H1 (cell line): ENCODE data around the gene ARF3. TPM values are rescaled to one million over a fixed set of nuclear protein-coding genes. Genes with fewer than 3 reads are reported as not detected.

ENCODE experiments used
- CTCF ChIA-PET: fragments of 300-600 bp; sonication (Branson Sonifier 250); formaldehyde crosslinking; loops from one replicate; lab custom pipeline; 2021; ENCODE audit not compliant: partially characterized antibody; lab: Charles Lee
- POLR2A ChIA-PET: fragments of 300-600 bp; sonication (Branson Sonifier 250); formaldehyde crosslinking; loops from one replicate; lab custom pipeline; 2021; ENCODE audit warnings: inconsistent platforms; ENCODE audit not compliant: partially characterized antibody; lab: Charles Lee
- DNase-seq, 2 experiments: peaks; one replicate each; pipeline versions ENCODE4 v3.0.0 to v3.0.0-alpha.2; 2010 to 2022; ENCODE audit warnings: low spot score in 2 of 2, low read depth in 1 of 2, mixed read lengths in 1 of 2
- FAIRE-seq: peaks from 2 replicates; lab custom pipeline; 2011; peaks lifted over from hg19 to GRCh38; lab: Jason Lieb, UNC
- H2AFZ ChIP-seq: 2 replicates; pipeline ENCODE4 v1.8.1; 2012; ENCODE audit warnings: low read length, inconsistent platforms
- H2AK5ac ChIP-seq: 2 replicates; pipeline ENCODE4 v1.6.1; 2013; ENCODE audit warnings: low read depth, low read length
- H2BK120ac ChIP-seq: replicated peaks from 2 replicates; pipeline ENCODE3; 2013; ENCODE audit warnings: low read depth, low read length, inconsistent platforms
- H2BK12ac ChIP-seq: 2 replicates; pipeline ENCODE4 v1.6.1; 2013; ENCODE audit warnings: low read depth, low read length
- H2BK15ac ChIP-seq: 2 replicates; pipeline ENCODE4 v1.6.1; 2013; ENCODE audit warnings: low read length
- H2BK20ac ChIP-seq: 2 replicates; pipeline ENCODE4 v1.6.1; 2013; ENCODE audit warnings: low read length
- H2BK5ac ChIP-seq: 2 replicates; pipeline ENCODE4 v1.6.1; 2013; ENCODE audit warnings: low read depth, low read length
- H3K14ac ChIP-seq: 2 replicates; pipeline ENCODE4 v1.6.1; 2013; ENCODE audit warnings: inconsistent platforms; ENCODE audit not compliant: insufficient read length
- H3K18ac ChIP-seq: 2 replicates; pipeline ENCODE4 v1.6.1; 2013; ENCODE audit warnings: low read length; ENCODE audit errors: extremely low read depth
- H3K23ac ChIP-seq: 2 replicates; pipeline ENCODE4 v1.6.1; 2013; ENCODE audit warnings: inconsistent platforms; ENCODE audit not compliant: insufficient read length
- H3K23me2 ChIP-seq: 2 replicates; pipeline ENCODE4 v1.6.1; 2013; ENCODE audit warnings: low read depth, low read length
- H3K27ac ChIP-seq: 2 replicates; pipeline ENCODE4 v1.6.1; 2011; ENCODE audit warnings: low read depth, low read length, inconsistent platforms
- H3K27me3 ChIP-seq, 4 experiments: replicated peaks in 1 of 4; 1 replicate in 1 of 4; 2 replicates in 3 of 4; pipeline versions ENCODE4 v1.6.1 to v1.8.1; 2011 to 2013; ENCODE audit warnings: low read length in 3 of 4, mild to moderate bottlenecking in 3 of 4, inconsistent platforms in 2 of 4, mixed read lengths in 2 of 4, moderate library complexity in 1 of 4; ENCODE audit not compliant: control insufficient read depth in 3 of 4, insufficient read depth in 3 of 4; ENCODE audit errors: extremely low read depth in 1 of 4
- H3K36me3 ChIP-seq, 4 experiments: 2 replicates each; pipeline versions ENCODE4 v1.6.1 to v1.8.1; 2011 to 2013; ENCODE audit warnings: mild to moderate bottlenecking in 4 of 4, low read length in 3 of 4, moderate library complexity in 2 of 4, control low read depth in 1 of 4, inconsistent platforms in 1 of 4; ENCODE audit not compliant: insufficient read depth in 4 of 4, control insufficient read depth in 2 of 4
- H3K4ac ChIP-seq: replicated peaks from 2 replicates; pipeline ENCODE3; 2013; ENCODE audit warnings: low read length, low read depth, mixed read lengths, inconsistent platforms; ENCODE audit not compliant: insufficient read length
- H3K4me1 ChIP-seq, 4 experiments: replicated peaks in 1 of 4; 1 replicate in 1 of 4; 2 replicates in 3 of 4; pipeline versions ENCODE4 v1.6.1 to v1.8.1; 2011 to 2013; ENCODE audit warnings: low read length in 3 of 4, inconsistent platforms in 2 of 4, mixed read lengths in 1 of 4; ENCODE audit not compliant: insufficient read depth in 4 of 4, control insufficient read depth in 3 of 4
- H3K4me2 ChIP-seq, 2 experiments: 2 replicates each; pipeline versions ENCODE4 v1.6.1 to v1.8.1; 2011 to 2013; ENCODE audit warnings: low read depth in 2 of 2, low read length in 2 of 2, control low read depth in 1 of 2, inconsistent platforms in 1 of 2, mild to moderate bottlenecking in 1 of 2; ENCODE audit not compliant: insufficient read depth in 1 of 2
- H3K4me3 ChIP-seq, 4 experiments: fragments of 200-600, 300-600 bp in 1 of 4; sonication (generic), shearing (Covaris generic), sonication (Bioruptor Twin) in 1 of 4; 2 replicates each; pipeline versions ENCODE4 v1.5.1 to v1.8.1; 2011 to 2016; ENCODE audit warnings: low read length in 4 of 4, low read depth in 3 of 4, control low read depth in 2 of 4, inconsistent platforms in 2 of 4, mild to moderate bottlenecking in 2 of 4, mixed read lengths in 1 of 4, moderate library complexity in 1 of 4; ENCODE audit not compliant: insufficient read depth in 2 of 4; ENCODE audit errors: extremely low read depth in 1 of 4
- H3K56ac ChIP-seq: replicated peaks from 2 replicates; pipeline ENCODE3; 2013; ENCODE audit warnings: low read depth, mild to moderate bottlenecking, mixed read lengths, low read length, inconsistent platforms; ENCODE audit not compliant: insufficient read length
- H3K79me1 ChIP-seq: 2 replicates; pipeline ENCODE4 v1.6.1; 2013; ENCODE audit warnings: low read depth, low read length, control low read depth
- H3K79me2 ChIP-seq, 2 experiments: 2 replicates each; pipeline versions ENCODE4 v1.6.1 to v1.8.1; 2012 to 2013; ENCODE audit warnings: low read length in 2 of 2, mild to moderate bottlenecking in 2 of 2, inconsistent platforms in 1 of 2; ENCODE audit not compliant: insufficient read depth in 2 of 2, control insufficient read depth in 1 of 2
- H3K9ac ChIP-seq, 4 experiments: replicated peaks in 1 of 4; 1 replicate in 1 of 4; 2 replicates in 3 of 4; pipeline versions ENCODE4 v1.6.1 to v1.8.1; 2011 to 2013; ENCODE audit warnings: low read depth in 3 of 4, low read length in 3 of 4, control low read depth in 2 of 4, mild to moderate bottlenecking in 2 of 4, moderate library complexity in 2 of 4, inconsistent platforms in 1 of 4; ENCODE audit errors: extremely low read depth in 1 of 4
- H3K9me3 ChIP-seq, 2 experiments: 2 replicates each; pipeline versions ENCODE4 v1.6.1 to v1.8.1; 2012 to 2013; ENCODE audit warnings: mild to moderate bottlenecking in 2 of 2, moderate library complexity in 2 of 2, control low read depth in 1 of 2, inconsistent platforms in 1 of 2, low read depth in 1 of 2, low read length in 1 of 2, mixed read lengths in 1 of 2; ENCODE audit not compliant: insufficient read depth in 2 of 2
- H4K20me1 ChIP-seq, 2 experiments: replicated peaks in 1 of 2; 2 replicates each; pipeline versions ENCODE3 to v1.8.1; 2011 to 2013; ENCODE audit warnings: inconsistent platforms in 2 of 2, low read length in 2 of 2, mild to moderate bottlenecking in 1 of 2; ENCODE audit not compliant: insufficient read depth in 2 of 2, control insufficient read depth in 1 of 2
- H4K5ac ChIP-seq: 2 replicates; pipeline ENCODE4 v1.6.1; 2013; ENCODE audit warnings: low read length, low read depth, mixed read lengths, inconsistent platforms; ENCODE audit not compliant: insufficient read length
- H4K8ac ChIP-seq: 2 replicates; pipeline ENCODE4 v1.8.0; 2013; ENCODE audit warnings: mild to moderate bottlenecking, moderate library complexity, low read length, inconsistent platforms; ENCODE audit not compliant: insufficient read depth; ENCODE audit errors: extremely low read depth
- H4K91ac ChIP-seq: replicated peaks from 2 replicates; pipeline ENCODE3; 2013; ENCODE audit warnings: low read length, mixed read lengths, inconsistent platforms; ENCODE audit not compliant: insufficient read length
- MAX ChIP-seq: IDR thresholded peaks from 2 replicates; pipeline ENCODE4 v1.6.1; 2012; ENCODE audit warnings: inconsistent platforms
- WGBS, 2 experiments: shearing (Covaris generic) in 1 of 2; methylation state at CpG; one replicate each; pipeline versions ENCODE4 v1.1.6 to v1.1.7; 2013 to 2015; ENCODE audit warnings: low lambda C conversion rate in 2 of 2, mixed read lengths in 2 of 2, inconsistent platforms in 1 of 2, low coverage in 1 of 2, missing lambda C conversion rate in 1 of 2; ENCODE audit not compliant: insufficient replicate concordance in 2 of 2, insufficient coverage in 1 of 2, insufficient read length in 1 of 2; ENCODE audit errors: extremely low coverage in 1 of 2, missing lambda C conversion rate in 1 of 2; 5-methylcytosine and 5-hydroxymethylcytosine counted together
- polyA plus RNA-seq, 7 experiments: library from polyadenylated mRNA; depleted of rRNA in 3 of 7; stranded (reverse) in 5 of 7; unstranded in 2 of 7; fragments of >200 nt in 5 of 7; fragments of 200-250 nt in 2 of 7; gene quantifications; 1 replicate in 5 of 7; 2 replicates in 1 of 7; 4 replicates in 1 of 7; pipeline versions ENCODE4 v1.2.1 to v1.2.3, GENCODE V29; 2011 to 2013; ENCODE audit warnings: missing spikeins in 2 of 7, mixed read lengths in 2 of 7
- total RNA-seq: library from RNA; stranded (reverse); fragmentation: NEBNext Ultra II Directional; extraction: Animal tissue kit (Norgen Biotek cat#: 25700); gene quantifications from 2 replicates; pipeline ENCODE4 v1.2.1, GENCODE V29; 2021

The ARF3 gene
- total and polyA plus RNA-seq, 2 of the 8 experiments (the other 6 are each of a cell fraction or from before 2014, with no cell fraction given): 231 to 250 TPM

GRCh38 chr12:48954841-48955501, 2.3 kb downstream of the ARF3 start:
- Histone ChIP-seq H3K9ac (no peak overlapping the region), H2AK5ac (no peak overlapping the region), H4K5ac (no peak overlapping the region), H3K23me2 (peaks cover 9% of the 10 kb centered on the region; the same call in 1 of the 2 replicates)
- no peak for TF ChIP-seq MAX
- TF ChIP-seq, all 59 proteins: peak for 0
- H3K9me3 ChIP-seq: no peaks in the 10 kb centered on the region
- H3K4me2 ChIP-seq: peak overlapping the region; percentile 97 to 99; a peak in 3 of 4 replicates
- no peak overlapping the region for H2BK120ac ChIP-seq
- H3K4ac ChIP-seq: no peak overlapping the region
- H3K18ac ChIP-seq: no peak overlapping the region
- WGBS, 2 experiments: 92% methylated on average over 3 of the region's 3 CpGs; no CpG with 5 or more reads in 1 of the 2 experiments
- no peak overlapping the region for H4K91ac ChIP-seq
- no peak overlapping the region for H2BK5ac ChIP-seq
- H3K27ac ChIP-seq: no peak overlapping the region
- H3K56ac ChIP-seq: no peak overlapping the region
- peaks cover 8% of the 10 kb centered on the region; the same call in 1 of the 2 replicates for H3K79me1 ChIP-seq
- H2BK12ac ChIP-seq: no peak overlapping the region
- no peak overlapping the region for H2BK20ac ChIP-seq
- H2AFZ ChIP-seq: no peak overlapping the region
- no peak overlapping the region for H4K8ac ChIP-seq
- H3K36me3 ChIP-seq: peaks cover 3 to 34% (median 7%) of the 10 kb centered on the region in 4 experiments; a peak in 5 of 8 replicates
- no peaks in the 10 kb centered on the region for H3K27me3 ChIP-seq
- peak overlapping the region in 1 of 4 experiments; percentile 93; a peak in 3 of 8 replicates for H3K4me3 ChIP-seq
- peaks cover 13 to 31% of the 10 kb centered on the region in 2 experiments for H4K20me1 ChIP-seq
- H3K79me2 ChIP-seq: peaks cover 34 to 62% of the 10 kb centered on the region in 2 experiments
- ChIA-PET POLR2A (interaction anchor here (1.8 to 6.7 kb wide), 5 partner anchors 12 to 90 kb away, joined by 4 to 77 read pairs (median 13); partner anchors contain the start of gene RND1), CTCF (interaction anchor here (0.7 to 40.8 kb wide), 6 partner anchors 13 to 65 kb away, joined by 4 to 1336 read pairs (median 6); partner anchors contain the start of genes DDN, FKBP11 and WNT1)
- FAIRE-seq (no peak), DNase-seq (no peak)
- H2BK15ac ChIP-seq: no peak overlapping the region
- H3K4me1 ChIP-seq: peaks cover 5 to 14% (median 8%) of the 10 kb centered on the region in 4 experiments; a peak in 6 of 7 replicates
- H3K23ac ChIP-seq: no peak overlapping the region
- no peak overlapping the region for H3K14ac ChIP-seq
